Small intestine (tissue), 7 donors: ENCODE results near the gene AMPD3. TPM values are rescaled to one million over a fixed set of nuclear protein-coding genes. Genes with fewer than 3 reads are reported as not detected.

Experiments used
- DNase-seq, 2 donors: peaks; one replicate each; pipeline versions ENCODE4 v3.0.0 to v3.0.0-alpha.2; 2013
- FAIRE-seq: peaks from 2 replicates; lab custom pipeline; 2012; peaks lifted over from hg19 to GRCh38; lab: Jason Lieb, UNC
- H3K27ac ChIP-seq, 3 donors: one replicate each; pipeline ENCODE4 v1.5.1; 2013; ENCODE audit warnings: low read length in 2 of 3, mild to moderate bottlenecking in 2 of 3, control low read depth in 1 of 3, inconsistent platforms in 1 of 3, low read depth in 1 of 3, moderate library complexity in 1 of 3
- H3K27me3 ChIP-seq, 3 donors: one replicate each; pipeline ENCODE4 v1.6.1; 2013; ENCODE audit warnings: low read length in 3 of 3, inconsistent platforms in 1 of 3; ENCODE audit not compliant: control insufficient read depth in 3 of 3, insufficient read depth in 3 of 3
- H3K36me3 ChIP-seq, 3 donors: one replicate each; pipeline ENCODE4 v1.6.1; 2013; ENCODE audit warnings: low read length in 3 of 3, inconsistent platforms in 1 of 3, low read depth in 1 of 3, mild to moderate bottlenecking in 1 of 3, moderate library complexity in 1 of 3; ENCODE audit not compliant: control insufficient read depth in 3 of 3, insufficient read depth in 2 of 3
- H3K4me1 ChIP-seq, 3 donors: one replicate each; pipeline ENCODE4 v1.6.1; 2013; ENCODE audit warnings: low read length in 2 of 3, inconsistent platforms in 1 of 3, low read depth in 1 of 3, mild to moderate bottlenecking in 1 of 3, moderate library complexity in 1 of 3; ENCODE audit not compliant: control insufficient read depth in 3 of 3, insufficient read depth in 2 of 3
- H3K4me3 ChIP-seq, 3 donors: one replicate each; pipeline ENCODE4 v1.5.1; 2013; ENCODE audit warnings: low read length in 3 of 3, control low read depth in 1 of 3, inconsistent platforms in 1 of 3, low read depth in 1 of 3, mild to moderate bottlenecking in 1 of 3, moderate library complexity in 1 of 3
- H3K9me3 ChIP-seq, 2 donors: one replicate each; pipeline ENCODE4 v1.6.1; 2013; ENCODE audit warnings: low read depth in 1 of 2, low read length in 1 of 2; ENCODE audit not compliant: control insufficient read depth in 2 of 2, insufficient read depth in 1 of 2
- WGBS, 3 donors: extraction: QIAGEN DNeasy Blood & Tissue Kit; methylation state at CpG; one replicate each; pipeline ENCODE4 v1.1.7; 2013; 5-methylcytosine and 5-hydroxymethylcytosine counted together
- polyA plus RNA-seq, 4 donors: library from polyadenylated mRNA; stranded (reverse) in 3 of 4; unstranded in 1 of 4; fragments of 200-250 nt in 3 of 4; fragments of 120-200 nt in 1 of 4; gene quantifications; one replicate each; pipeline versions ENCODE4 v1.2.1 to v1.2.3, GENCODE V29; 2013
- donor health status: healthy with polysubstance abuse.
- donor health status: control.
- donor health status: control.
- donor health status: Bipolar disorder and iron deficiency.
- donor health status: healthy.

Gene AMPD3
- polyA plus RNA-seq, 4 donors: 2.7 to 5.1 (median 3.6) TPM

DNA sequence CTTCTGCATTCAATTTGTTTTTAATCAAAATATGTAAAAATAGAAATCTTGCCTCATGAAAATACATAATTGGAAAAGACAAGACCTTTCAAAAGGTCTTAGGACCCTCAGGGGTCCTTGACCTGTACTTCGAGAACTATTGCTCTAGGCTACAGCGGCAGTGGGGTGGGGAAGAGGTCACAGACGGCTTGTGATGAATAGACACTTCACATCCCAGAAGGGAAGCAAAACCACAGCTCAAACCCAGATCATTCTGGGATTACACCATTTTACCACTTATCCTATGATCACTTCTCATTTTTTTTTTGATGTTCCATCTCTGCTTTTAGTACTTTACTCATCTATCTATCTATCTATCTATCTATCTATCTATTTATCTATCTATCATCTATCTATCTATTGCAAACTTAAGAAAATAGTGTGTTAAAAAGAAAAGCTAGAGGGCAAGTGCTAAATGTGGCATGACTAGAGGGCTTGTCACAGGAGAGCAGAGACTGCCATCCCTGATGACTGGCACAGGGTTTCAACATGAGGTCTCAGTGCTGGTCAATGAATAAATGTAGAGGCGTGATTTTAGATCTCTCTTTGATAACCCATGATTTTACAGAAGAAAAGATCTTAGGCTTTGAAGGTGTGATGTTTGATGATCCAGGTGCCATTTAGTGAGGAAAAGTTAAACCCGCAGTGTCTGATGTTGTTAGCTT is 48.9 kb downstream of the AMPD3 start:
- peaks cover 0 to 28% (median 0%) of the 10 kb centered on the region in 3 donors for H3K36me3 ChIP-seq
- no peaks in the 10 kb centered on the region for H3K27me3 ChIP-seq
- FAIRE-seq (no peak), DNase-seq (no peak)
- 88 to 97% (median 93%) methylated on average over 5 of the region's 5 CpGs for WGBS, 3 donors
- no peak overlapping the region for H3K4me3 ChIP-seq
- H3K4me1 ChIP-seq: no peaks in the 10 kb centered on the region
- H3K27ac ChIP-seq: no peak overlapping the region
- H3K9me3 ChIP-seq: no peaks in the 10 kb centered on the region

DNA sequence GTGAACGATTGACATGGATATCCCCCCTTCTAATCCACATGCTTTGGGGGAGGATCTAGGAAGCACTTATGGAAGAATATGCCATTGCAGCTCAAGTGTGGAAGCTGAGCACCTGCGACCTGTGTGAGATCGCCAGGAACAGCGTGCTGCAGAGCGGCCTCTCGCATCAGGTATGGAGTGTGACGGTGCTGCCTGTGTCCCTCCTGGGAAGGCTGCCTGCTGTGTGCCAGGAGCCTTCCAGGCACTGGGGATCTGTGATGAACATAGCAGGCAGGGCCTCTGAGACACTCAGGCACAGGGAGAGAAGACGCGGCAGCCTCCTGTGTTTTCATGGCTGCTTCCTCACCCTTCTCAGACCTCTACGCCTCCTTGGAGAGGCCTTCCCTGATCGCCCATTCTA is 49.4 kb downstream of the AMPD3 start:
- Histone ChIP-seq H3K4me1 (no peaks in the 10 kb centered on the region), H3K27ac (no peak overlapping the region), H3K27me3 (no peaks in the 10 kb centered on the region), H3K36me3 (peaks cover 0 to 26% (median 0%) of the 10 kb centered on the region in 3 donors), H3K4me3 (no peak overlapping the region), H3K9me3 (no peaks in the 10 kb centered on the region)
- WGBS, 3 donors: 94 to 97% (median 95%) methylated on average over 11 of the region's 11 CpGs
- DNase-seq: no peak
- no peak for FAIRE-seq

DNA sequence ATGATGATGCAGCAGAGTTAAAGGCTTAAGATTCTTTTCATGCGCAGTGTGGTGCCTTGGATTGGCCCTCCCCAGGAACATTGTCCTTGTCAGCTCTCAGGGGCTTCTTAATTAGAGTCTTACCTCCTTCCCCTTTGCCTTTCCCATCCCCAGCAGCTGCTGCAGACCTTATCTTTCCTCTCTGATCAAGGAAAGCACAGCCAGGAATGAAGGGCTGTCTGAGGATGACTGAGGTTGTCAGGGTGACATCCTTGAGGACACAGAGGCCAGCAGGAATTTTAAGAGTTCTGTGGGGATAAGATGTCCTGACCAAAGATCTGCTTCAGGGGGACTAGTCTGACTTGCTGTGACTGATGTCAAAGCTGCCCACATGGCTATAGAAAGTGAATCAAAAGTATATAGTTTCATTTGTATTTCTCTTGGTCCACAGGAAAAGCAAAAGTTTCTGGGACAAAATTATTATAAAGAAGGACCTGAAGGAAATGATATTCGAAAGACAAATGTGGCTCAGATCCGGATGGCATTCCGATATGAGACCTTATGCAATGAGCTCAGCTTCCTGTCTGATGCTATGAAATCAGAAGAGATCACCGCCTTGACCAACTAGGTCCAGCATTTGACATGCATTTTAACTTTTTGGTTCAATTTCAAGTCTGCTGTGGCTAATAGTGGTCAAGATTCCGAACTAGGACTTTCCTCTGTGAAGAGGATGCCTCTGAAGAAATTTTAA is 50.4 kb downstream of the AMPD3 start:
- H3K27ac ChIP-seq: no peak overlapping the region
- H3K4me3 ChIP-seq: no peak overlapping the region
- H3K27me3 ChIP-seq: no peaks in the 10 kb centered on the region
- peaks cover 0 to 21% (median 0%) of the 10 kb centered on the region in 3 donors for H3K36me3 ChIP-seq
- no peaks in the 10 kb centered on the region for H3K4me1 ChIP-seq
- WGBS, 3 donors: 90 to 95% (median 94%) methylated on average over 6 of the region's 6 CpGs
- no peaks in the 10 kb centered on the region for H3K9me3 ChIP-seq
- FAIRE-seq: no peak
- no peak for DNase-seq

DNA sequence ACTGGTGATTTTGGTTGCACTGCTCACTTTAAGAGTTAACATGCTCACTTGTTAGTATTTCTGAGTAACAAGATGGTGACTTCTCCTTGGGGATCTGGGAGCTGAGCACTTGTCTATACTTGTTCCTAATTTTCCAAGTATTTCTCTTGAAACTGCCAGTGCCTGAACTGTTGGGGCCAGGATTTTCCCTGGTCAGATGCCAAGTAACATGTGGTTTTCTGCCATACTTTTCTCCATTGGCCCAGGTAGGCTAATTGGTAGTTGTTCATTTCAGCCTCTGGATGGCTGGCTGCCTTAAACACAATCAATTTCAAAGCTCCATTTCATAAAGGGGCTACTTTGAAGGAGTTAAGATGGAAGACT is 50.9 kb downstream of the AMPD3 start:
- DNase-seq (no peak), FAIRE-seq (no peak)
- peaks cover 0 to 18% (median 0%) of the 10 kb centered on the region in 3 donors for H3K36me3 ChIP-seq
- no peaks in the 10 kb centered on the region for H3K9me3 ChIP-seq
- no peak overlapping the region for H3K27ac ChIP-seq
- H3K4me1 ChIP-seq: no peaks in the 10 kb centered on the region
- H3K27me3 ChIP-seq: no peaks in the 10 kb centered on the region
- H3K4me3 ChIP-seq: no peak overlapping the region

DNA sequence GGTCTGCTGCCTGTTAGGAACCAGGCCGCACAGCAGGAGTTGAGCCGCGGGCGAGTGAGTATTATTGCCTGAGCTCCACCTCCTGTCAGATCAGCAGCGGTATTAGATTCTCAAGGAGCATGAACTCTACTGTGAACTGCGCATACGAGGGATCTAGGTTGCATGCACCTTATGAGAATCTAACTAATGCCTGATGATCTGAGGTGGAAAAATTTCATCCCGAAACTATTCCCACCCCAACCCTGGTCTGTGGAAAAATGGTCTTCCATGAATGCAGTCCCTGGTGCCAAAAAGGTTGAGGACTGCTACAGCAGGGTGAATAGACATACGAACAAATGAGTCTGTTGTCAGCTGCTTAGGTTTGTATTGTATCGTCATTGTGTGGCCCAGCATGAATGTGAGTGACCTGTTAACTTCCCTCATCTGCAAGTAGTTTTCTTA is 56.1 kb downstream of the AMPD3 start:
- no peak overlapping the region for H3K27ac ChIP-seq
- no peak for DNase-seq
- H3K36me3 ChIP-seq: peaks cover 0 to 3% (median under 1%) of the 10 kb centered on the region in 3 donors
- FAIRE-seq: no peak
- 87 to 95% (median 94%) methylated on average over 10 of the region's 10 CpGs for WGBS, 3 donors
- no peaks in the 10 kb centered on the region for H3K27me3 ChIP-seq
- no peaks in the 10 kb centered on the region for H3K9me3 ChIP-seq
- no peak overlapping the region for H3K4me3 ChIP-seq
- no peaks in the 10 kb centered on the region for H3K4me1 ChIP-seq

DNA sequence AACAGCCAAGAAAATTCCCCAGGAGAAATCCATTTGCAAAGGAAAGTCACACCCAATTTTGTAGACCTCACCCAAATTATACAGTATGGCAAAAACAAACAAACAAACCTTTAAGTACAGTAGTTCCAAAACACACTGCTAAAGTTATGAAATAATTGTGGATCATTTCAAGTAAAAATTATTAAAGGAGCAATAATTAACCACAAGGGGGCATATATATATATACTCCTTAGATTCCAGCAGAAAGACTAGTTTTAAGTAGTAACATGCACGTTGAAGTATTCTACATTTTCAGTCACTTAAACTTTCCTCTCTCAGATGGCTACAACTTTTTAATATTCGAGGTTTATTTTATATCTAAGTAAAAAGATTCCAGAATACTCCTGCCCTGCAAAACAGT is 59.1 kb downstream of the AMPD3 start:
- DNase-seq (no peak), FAIRE-seq (no peak)
- Histone ChIP-seq H3K36me3 (peaks cover 0 to 9% (median 2%) of the 10 kb centered on the region in 3 donors), H3K27ac (no peak overlapping the region), H3K4me1 (no peaks in the 10 kb centered on the region), H3K4me3 (no peak overlapping the region), H3K9me3 (no peaks in the 10 kb centered on the region), H3K27me3 (no peaks in the 10 kb centered on the region)
- 54 to 61% (median 55%) methylated on average over 2 of the region's 2 CpGs for WGBS, 3 donors

DNA sequence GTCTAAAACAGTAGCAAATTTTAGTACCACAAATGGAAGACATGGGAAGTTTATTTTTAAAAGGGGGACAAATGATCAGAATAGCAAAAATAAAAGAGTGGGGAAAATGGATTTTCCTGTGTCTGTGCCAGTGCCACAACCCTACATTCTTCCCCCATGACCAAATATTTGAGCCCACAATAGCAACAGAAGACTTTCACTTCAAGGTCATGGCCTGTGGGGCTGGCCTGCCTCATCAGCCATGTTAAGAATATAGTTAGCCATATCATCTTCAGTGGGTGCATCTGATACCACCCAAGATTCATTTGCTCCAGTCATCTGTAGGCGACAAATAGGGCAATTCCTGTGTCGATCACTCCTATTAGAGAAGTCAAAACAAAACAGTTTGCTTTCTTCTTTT is 59.6 kb downstream of the AMPD3 start:
- H3K27ac ChIP-seq: no peak overlapping the region
- no peaks in the 10 kb centered on the region for H3K9me3 ChIP-seq
- H3K4me3 ChIP-seq: no peak overlapping the region
- FAIRE-seq (no peak), DNase-seq (no peak)
- WGBS, 3 donors: 92 to 95% (median 93%) methylated on average over 2 of the region's 2 CpGs
- H3K36me3 ChIP-seq: peaks cover 0 to 11% (median 4%) of the 10 kb centered on the region in 3 donors
- H3K27me3 ChIP-seq: no peaks in the 10 kb centered on the region
- no peaks in the 10 kb centered on the region for H3K4me1 ChIP-seq

DNA sequence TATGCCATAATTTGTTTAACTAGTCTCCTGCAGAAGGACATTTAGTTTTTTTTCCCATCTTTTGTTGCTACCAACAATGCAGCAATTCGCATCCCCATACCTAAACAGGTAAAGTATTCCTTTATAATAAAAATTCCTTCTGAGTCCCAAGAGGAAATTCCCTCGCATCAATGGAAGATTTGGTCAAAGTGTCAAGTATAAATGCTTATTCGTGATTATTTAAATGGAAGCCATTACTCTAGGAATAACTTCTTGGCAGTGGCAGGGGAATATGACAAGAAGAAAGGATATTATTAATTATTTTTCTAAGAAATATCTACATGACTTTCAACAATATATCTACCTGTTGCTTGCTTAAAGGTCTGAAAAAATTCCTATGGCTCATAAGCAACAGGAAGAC is 60.4 kb downstream of the AMPD3 start:
- H3K27me3 ChIP-seq: no peaks in the 10 kb centered on the region
- no peak overlapping the region for H3K27ac ChIP-seq
- FAIRE-seq (no peak), DNase-seq (no peak)
- no peaks in the 10 kb centered on the region for H3K4me1 ChIP-seq
- H3K4me3 ChIP-seq: no peak overlapping the region
- WGBS, 3 donors: 91 to 97% (median 93%) methylated on average over 3 of the region's 3 CpGs
- H3K9me3 ChIP-seq: no peaks in the 10 kb centered on the region
- peaks cover 0 to 16% (median 7%) of the 10 kb centered on the region in 3 donors for H3K36me3 ChIP-seq
